HG03442 (cell line): Measurements from ENCODE around the gene KCTD19.
"Not testable (repeated sequence)": the region's sequence is repeated elsewhere in the genome, so short reads cannot be mapped to it uniquely, and the experiment has no call there.

Experiments used
- ATAC-seq: cut with Tn5 transposase; IDR thresholded peaks from one replicate; pipeline ENCODE4 v1.9.1; 2021; ENCODE audit warnings: mild to moderate bottlenecking, moderate library complexity; ENCODE audit not compliant: unreplicated experiment

Gene KCTD19

GRCh38 chr16:67326472-67327309 is at the start of gene KCTD19, which contains the start of gene LRRC36:
Gene KCTD19 (minus strand): TSS chr16:67326741. CDS start chr16:67326707, 34 bp downstream.
Gene LRRC36 (plus strand): TSS chr16:67326815. CDS start chr16:67326863, 48 bp downstream.
- ATAC-seq = no peak

- not testable (repeated sequence) for ATAC-seq
These were observed 49.5 kb upstream of the KCTD19 start for GRCh38 chr16:67376012-67376411.

- ATAC-seq = no peak
These were observed 46.1 kb upstream of the KCTD19 start for GRCh38 chr16:67372664-67373063.

GRCh38 chr16:67370661-67371060 is 44.1 kb upstream of the KCTD19 start:
- no peak for ATAC-seq

GRCh38 chr16:67364600-67365235 is 38.2 kb upstream of the KCTD19 start:
- ATAC-seq = no peak

GRCh38 chr16:67361038-67361437 is 34.5 kb upstream of the KCTD19 start:
- ATAC-seq = no peak

GRCh38 chr16:67359540-67360269 is 33.2 kb upstream of the KCTD19 start:
- not testable (repeated sequence) for ATAC-seq

GRCh38 chr16:67357561-67357960 is 31.0 kb upstream of the KCTD19 start:
- no peak for ATAC-seq

- no peak for ATAC-seq
These were observed 29.9 kb upstream of the KCTD19 start for GRCh38 chr16:67356396-67356795.

GRCh38 chr16:67352463-67352862 is 25.9 kb upstream of the KCTD19 start:
- not testable (repeated sequence) for ATAC-seq

GRCh38 chr16:67350324-67350723 is 23.8 kb upstream of the KCTD19 start:
- no peak for ATAC-seq

GRCh38 chr16:67349172-67349571 is 22.6 kb upstream of the KCTD19 start:
- no peak for ATAC-seq

- ATAC-seq = no peak
These were observed 19.8 kb upstream of the KCTD19 start for GRCh38 chr16:67346341-67346740.

GRCh38 chr16:67345401-67345800 is 18.9 kb upstream of the KCTD19 start:
- ATAC-seq = no peak

GRCh38 chr16:67342616-67343015 is 16.1 kb upstream of the KCTD19 start:
- no peak for ATAC-seq

- no peak for ATAC-seq
These were observed 14.7 kb upstream of the KCTD19 start for GRCh38 chr16:67341250-67341649.

GRCh38 chr16:67339453-67339852 is 12.9 kb upstream of the KCTD19 start:
- no peak for ATAC-seq

GRCh38 chr16:67336648-67337047 is 10.1 kb upstream of the KCTD19 start:
- no peak for ATAC-seq

GRCh38 chr16:67336116-67336515 is 9.6 kb upstream of the KCTD19 start:
- no peak for ATAC-seq

- no peak for ATAC-seq
These were observed 6.8 kb upstream of the KCTD19 start for GRCh38 chr16:67333315-67333714.

GRCh38 chr16:67329901-67330300 is 3.4 kb upstream of the KCTD19 start:
- ATAC-seq = no peak
